Inferior parietal cortex (tissue), 1 donor: ENCODE data around the gene PDE6A.

Source experiments
- DNase-seq: peaks from one replicate; pipeline ENCODE4 v3.0.0-alpha.2; 2016; ENCODE audit errors: extremely low spot score

Gene PDE6A

DNA sequence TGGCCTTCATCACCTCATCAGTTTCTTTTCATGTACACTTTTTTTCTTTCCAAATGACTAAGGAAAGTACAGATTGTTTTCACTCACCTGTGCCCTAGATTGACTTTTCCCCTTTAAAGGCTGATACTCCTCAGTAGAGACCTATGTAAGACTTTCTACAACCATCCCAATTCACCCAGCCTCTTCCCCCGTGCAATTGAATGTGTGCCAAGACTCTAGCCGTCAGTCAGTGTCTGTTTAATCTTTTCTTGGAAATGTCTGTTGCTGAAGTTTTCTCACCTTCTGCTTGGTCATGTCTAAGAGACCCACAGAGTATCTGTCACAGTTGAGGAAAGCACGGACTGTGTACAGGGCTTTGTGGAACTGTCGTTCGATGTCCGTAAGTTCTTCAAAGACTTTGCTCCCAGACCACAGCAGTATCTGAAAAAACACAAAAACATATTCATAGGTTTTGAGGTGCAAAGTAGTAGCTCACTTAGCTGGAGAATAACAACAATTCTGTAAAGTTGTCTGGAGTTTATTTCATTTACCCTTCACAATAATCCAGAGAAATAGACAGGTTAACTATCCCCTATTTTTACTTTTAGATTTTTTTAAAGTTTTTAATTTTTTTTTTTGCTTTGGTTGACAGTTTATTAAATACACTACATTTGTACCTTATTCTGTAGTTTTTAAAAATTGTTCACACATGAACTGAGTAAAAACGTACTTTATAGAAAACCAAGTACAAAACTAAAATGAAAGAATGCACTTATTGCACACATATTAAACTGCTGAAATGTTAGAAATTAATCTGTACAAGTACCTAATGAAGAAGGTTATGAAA lies 13.6 kb downstream of the PDE6A start:
- no peak for DNase-seq

DNA sequence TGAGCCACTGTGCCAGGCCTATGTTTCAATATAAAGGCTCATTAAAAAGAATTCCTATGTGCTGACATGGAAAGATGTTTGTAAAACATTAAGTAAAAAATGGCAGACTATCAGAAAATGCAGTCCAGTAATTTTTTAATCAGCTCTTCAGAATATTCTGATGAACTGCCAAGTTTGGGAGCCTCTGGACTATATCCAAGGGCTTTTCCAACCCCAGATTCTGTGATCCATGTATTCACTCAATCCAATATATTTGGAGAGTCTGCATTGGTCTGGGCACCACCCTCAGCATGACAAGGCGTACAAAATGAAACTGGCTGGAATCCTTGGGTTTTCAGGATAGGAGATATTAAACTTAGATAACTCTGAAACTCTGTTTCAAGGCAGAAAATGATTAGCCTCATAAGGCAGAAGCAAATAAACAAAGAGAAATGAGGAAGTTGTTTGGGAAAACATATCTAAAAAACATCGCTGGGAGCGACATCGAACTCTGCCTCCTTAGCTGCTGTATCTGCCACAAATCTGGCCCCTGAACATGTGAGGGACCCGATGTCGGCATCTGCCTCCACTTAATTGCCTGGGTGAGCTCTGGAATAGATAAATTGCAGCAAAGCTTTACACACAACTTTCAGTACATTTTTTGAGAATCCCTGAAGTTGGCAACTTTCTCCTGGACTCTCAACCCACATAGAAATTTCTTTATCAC lies 14.4 kb downstream of the PDE6A start:
- no peak for DNase-seq

DNA sequence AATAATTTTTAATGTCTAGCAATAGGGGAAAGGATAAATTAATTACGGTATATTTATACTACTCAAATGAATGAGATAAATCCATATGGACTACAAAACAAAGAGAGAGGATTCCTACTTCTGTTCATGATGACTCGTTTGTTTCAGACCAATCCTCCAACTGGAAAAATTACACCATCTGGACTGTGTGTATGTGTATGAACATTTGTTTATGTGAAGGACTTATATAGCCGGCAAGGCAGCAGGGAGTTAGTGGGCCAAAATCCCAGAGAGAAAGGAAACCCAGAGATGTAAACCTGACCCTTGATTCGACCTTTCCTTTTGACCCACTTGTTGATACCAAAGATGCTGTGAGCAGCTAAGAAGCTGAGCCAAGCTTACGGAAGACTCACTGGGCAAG lies 20.1 kb downstream of the PDE6A start:
- DNase-seq = no peak

GRCh38 chr5:149922950-149923349 lies 21.6 kb downstream of the PDE6A start:
- no peak for DNase-seq

- no peak for DNase-seq
Measured at GRCh38 chr5:149921597-149921996, 23.0 kb downstream of the PDE6A start.

GRCh38 chr5:149917073-149917676 lies 27.4 kb downstream of the PDE6A start:
- no peak for DNase-seq

DNA sequence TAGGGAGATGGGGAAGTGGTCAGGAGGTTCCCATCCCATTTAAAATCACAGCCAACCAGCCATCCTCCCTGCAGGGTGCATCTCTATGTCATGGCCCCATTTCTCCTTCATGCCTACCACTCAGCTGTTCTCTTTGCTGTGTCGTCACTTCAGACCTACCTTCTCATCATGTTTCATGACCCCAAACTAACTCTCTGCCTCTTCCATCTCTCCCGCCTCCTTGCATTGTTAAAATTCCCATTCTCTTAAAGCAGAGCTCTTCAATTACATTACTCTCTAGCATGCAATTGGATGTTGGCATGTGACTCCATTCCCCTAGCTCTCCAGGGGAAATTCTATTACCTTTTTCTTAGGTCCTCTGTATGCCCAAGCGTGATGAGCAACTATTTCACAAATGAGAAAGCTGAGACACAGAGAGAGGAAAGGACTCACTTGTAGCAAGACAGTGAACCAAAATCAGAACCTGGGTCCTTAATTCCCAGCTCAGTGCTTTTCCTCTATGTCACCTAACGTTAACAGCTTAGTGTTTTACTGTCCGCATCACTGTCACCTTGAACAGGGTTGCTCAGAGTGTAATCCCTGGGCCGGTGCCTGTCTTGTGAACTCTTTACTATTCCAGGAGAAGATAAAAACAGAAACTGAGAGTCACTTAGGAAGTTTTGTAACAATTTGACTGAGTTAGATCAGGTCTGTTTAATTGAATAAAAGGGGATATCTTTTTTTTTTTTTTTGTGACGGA lies 28.1 kb downstream of the PDE6A start:
- DNase-seq = no peak

GRCh38 chr5:149915392-149916260 lies 29.0 kb downstream of the PDE6A start:
- DNase-seq = no peak

DNA sequence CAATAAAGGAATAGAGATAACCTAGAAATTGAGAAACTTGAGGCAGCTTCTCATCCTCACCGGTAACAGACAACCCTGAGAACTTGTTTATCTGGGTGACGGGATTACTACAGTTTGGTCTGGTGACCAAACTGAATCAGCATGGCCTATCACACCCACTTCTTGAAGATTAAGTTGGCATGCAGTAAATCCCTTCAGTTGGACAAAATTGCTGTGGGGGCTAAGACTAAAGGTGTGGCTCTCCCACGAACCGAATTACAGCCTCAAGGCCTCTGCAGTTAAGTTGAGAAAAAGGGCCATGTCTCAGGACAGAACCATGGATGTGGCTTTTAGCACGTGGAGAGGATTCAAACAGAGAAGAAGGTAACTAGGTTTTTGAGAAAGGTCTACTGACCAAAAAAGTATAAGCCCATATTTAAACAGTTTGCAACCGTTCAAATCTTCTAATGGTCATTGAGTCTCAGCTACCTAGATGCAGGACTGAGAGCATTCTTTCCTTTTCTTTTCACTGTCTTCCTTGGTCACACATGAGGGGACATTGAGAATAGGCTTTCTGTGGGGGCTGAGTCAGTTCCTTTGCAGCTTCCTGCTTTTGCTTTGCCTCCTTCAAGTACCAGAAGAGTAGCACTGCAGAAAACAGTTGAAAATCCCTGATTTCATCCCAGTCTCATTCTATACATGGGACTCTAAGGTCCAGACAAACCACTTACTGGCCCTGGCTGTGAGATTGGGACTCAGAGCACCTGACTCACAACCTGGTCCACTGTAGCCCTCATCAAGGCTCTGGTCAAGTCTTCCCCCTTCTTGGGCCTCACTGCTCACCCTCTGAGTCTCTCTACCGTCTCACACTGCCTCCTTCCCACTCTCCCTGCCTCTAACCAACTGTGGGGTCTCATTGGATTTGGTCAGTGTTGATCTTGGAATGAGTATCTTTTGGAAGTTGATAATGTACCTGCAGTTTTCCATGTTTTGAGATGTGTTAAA lies 30.9 kb downstream of the PDE6A start:
- no peak for DNase-seq

GRCh38 chr5:149912226-149912871 lies 32.2 kb downstream of the PDE6A start:
- DNase-seq = no peak

DNA sequence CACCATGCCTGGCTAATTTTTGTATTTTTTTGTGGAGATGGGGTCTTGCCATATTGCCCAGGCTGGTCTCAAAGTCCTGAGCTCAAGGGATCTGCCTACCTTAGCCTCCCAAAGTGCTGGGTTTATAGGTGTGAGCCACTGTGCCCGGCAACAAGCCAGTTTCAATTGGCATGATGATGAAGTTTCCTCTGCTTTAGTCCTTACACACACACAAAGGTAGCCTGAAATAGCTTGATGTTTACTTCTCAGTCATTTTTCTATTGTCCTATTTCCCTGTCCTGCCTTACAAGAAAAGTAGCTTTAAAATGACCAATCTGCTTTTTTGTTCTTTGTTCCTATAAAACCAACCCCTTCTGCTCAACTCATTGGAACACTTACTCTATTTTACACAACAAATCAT lies 33.6 kb downstream of the PDE6A start:
- no peak for DNase-seq

GRCh38 chr5:149907828-149908227 lies 36.8 kb downstream of the PDE6A start:
- DNase-seq = no peak

DNA sequence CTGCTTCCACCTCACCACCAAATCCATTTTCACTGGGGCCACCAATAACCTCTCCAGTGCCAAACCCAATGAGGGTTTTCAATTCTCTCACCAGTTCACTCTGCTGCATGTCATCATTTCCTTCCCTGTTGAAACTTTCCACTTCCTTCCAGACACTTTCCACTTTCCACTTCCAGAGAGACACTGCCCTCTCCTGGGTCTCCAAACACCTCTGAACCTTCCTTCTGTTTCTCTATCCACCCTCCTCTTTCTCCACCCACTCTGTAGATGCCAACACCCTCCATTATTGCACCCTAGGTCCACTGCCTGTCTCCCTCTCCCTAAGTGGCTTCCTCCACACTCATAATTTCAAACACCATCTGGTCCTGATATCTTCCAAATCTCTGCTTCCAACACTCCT lies 39.6 kb downstream of the PDE6A start:
- no peak for DNase-seq

- DNase-seq = no peak
Measured at GRCh38 chr5:149904293-149904886, 40.2 kb downstream of the PDE6A start.

DNA sequence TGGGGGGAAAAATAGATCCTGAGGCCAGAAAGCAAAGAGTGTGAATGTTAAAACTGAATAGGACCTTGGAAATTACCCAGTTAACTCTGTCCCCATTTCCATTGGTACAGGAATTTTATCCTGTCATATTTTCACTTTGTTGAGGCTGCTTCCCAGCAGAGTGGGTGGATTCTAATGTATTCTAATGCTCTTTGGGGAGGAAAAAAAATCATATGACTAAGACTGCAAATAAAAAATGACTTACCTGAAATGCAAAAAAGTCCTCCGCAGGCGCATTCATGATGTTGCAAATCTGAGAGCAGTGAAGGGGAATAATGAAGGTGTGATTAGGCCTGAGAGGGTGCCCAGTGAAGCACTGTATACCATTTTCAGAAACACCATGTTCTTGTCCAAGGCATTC lies 41.2 kb downstream of the PDE6A start:
- DNase-seq = no peak

GRCh38 chr5:149902177-149902576 lies 42.4 kb downstream of the PDE6A start:
- DNase-seq = no peak

GRCh38 chr5:149901511-149901910 lies 43.1 kb downstream of the PDE6A start:
- DNase-seq = no peak

GRCh38 chr5:149900390-149900789 lies 44.2 kb downstream of the PDE6A start:
- DNase-seq = no peak

GRCh38 chr5:149898811-149899210 lies 45.8 kb downstream of the PDE6A start:
- no peak for DNase-seq
